ENCODE results near the gene DUXB.

GRCh38 chr16:75647492-75648264 lies 53.6 kb downstream of the DUXB start, which contains the start of the genes KARS1 and TERF2IP:
- TF ChIP-seq CTCF (optimal IDR thresholded peaks at IDR 0.05 in 1 of 3, IDR thresholded peaks at IDR 0.05 in 1 of 3, conservative IDR thresholded peaks at IDR 0.05 in 1 of 3; ENCODE audit: extremely low read depth in 1 of 3, insufficient read depth in 2 of 3, low read length in 3 of 3) (no peak), EZH2 (IDR thresholded peaks at IDR 0.05; ENCODE audit: low read length) (no peak)
